C4-2B (cell line): ENCODE data around the gene KIF1A.

Source experiments
- CTCF ChIP-seq: fragments of 450-650 bp; conservative IDR thresholded peaks from 2 replicates; pipeline ENCODE4 v1.5.1; 2017; ENCODE audit warnings: mild to moderate bottlenecking
- ZFX ChIP-seq: fragments of 450-650 bp; IDR thresholded peaks from 2 replicates; pipeline ENCODE4 v1.6.1; 2017

- no peak for TF ChIP-seq CTCF
- no peak for TF ChIP-seq ZFX
These were observed 89.4 kb downstream of the KIF1A start for GRCh38 chr2:240730501-240731177.
